HEK293 (cell line): ENCODE data around the gene VPS4A.

Source experiments
- HOXA7 ChIP-seq: sonication (generic); formaldehyde crosslinking; IDR thresholded peaks from 2 replicates; pipeline ENCODE4 v1.8.1; 2022; ENCODE audit warnings: missing genetic modification reagents, borderline replicate concordance
- OSR2 ChIP-seq: fragments of 450-650 bp; formaldehyde crosslinking; IDR thresholded peaks from 2 replicates; pipeline ENCODE4 v1.5.1; 2016; ENCODE audit warnings: missing biosample characterization, missing genetic modification characterization
- TRIM28 ChIP-seq: IDR thresholded peaks from 2 replicates; pipeline ENCODE4 v1.6.1; 2011; ENCODE audit warnings: low read length, control low read depth, borderline replicate concordance
- ZNF132 ChIP-seq: fragments of 450-650 bp; formaldehyde crosslinking; IDR thresholded peaks from 2 replicates; pipeline ENCODE4 v1.5.1; 2017; ENCODE audit warnings: missing biosample characterization, missing genetic modification characterization, borderline replicate concordance
- ZNF140 ChIP-seq: fragments of 450-650 bp; formaldehyde crosslinking; IDR thresholded peaks from 2 replicates; pipeline ENCODE4 v1.5.1; 2016; ENCODE audit warnings: missing biosample characterization, missing genetic modification characterization
- ZNF146 ChIP-seq: fragments of 450-650 bp; formaldehyde crosslinking; IDR thresholded peaks from 2 replicates; pipeline ENCODE4 v1.5.1; 2016; ENCODE audit warnings: missing biosample characterization, missing genetic modification characterization
- ZNF174 ChIP-seq: fragments of 450-650 bp; formaldehyde crosslinking; IDR thresholded peaks from 2 replicates; pipeline ENCODE4 v1.5.0; 2017; ENCODE audit warnings: missing biosample characterization, mild to moderate bottlenecking, missing genetic modification characterization
- ZNF19 ChIP-seq: fragments of 450-650 bp; formaldehyde crosslinking; IDR thresholded peaks from 2 replicates; pipeline ENCODE4; 2016; ENCODE audit warnings: missing biosample characterization, missing genetic modification characterization, low read depth
- ZNF24 ChIP-seq: fragments of 450-650 bp; formaldehyde crosslinking; IDR thresholded peaks from 2 replicates; pipeline ENCODE4 v1.5.1; 2016; ENCODE audit warnings: missing biosample characterization, missing genetic modification characterization
- ZNF341 ChIP-seq: fragments of 450-650 bp; formaldehyde crosslinking; IDR thresholded peaks from 2 replicates; pipeline ENCODE4; 2016; ENCODE audit warnings: low read depth, missing biosample characterization, missing genetic modification characterization
- ZNF394 ChIP-seq: fragments of 450-650 bp; formaldehyde crosslinking; IDR thresholded peaks from 2 replicates; pipeline ENCODE4 v1.5.1; 2016; ENCODE audit warnings: missing biosample characterization, missing genetic modification characterization, mild to moderate bottlenecking, moderate library complexity, borderline replicate concordance
- ZNF433 ChIP-seq: fragments of 450-650 bp; formaldehyde crosslinking; IDR thresholded peaks from 2 replicates; pipeline ENCODE4 v1.5.1; 2016; ENCODE audit warnings: missing biosample characterization, missing genetic modification characterization, low read depth
- ZNF473 ChIP-seq: fragments of 450-650 bp; formaldehyde crosslinking; IDR thresholded peaks from 2 replicates; pipeline ENCODE4 v1.5.1; 2017; ENCODE audit warnings: missing biosample characterization, missing genetic modification characterization
- ZNF514 ChIP-seq: fragments of 450-650 bp; formaldehyde crosslinking; IDR thresholded peaks from 2 replicates; pipeline ENCODE4 v1.5.1; 2016; ENCODE audit warnings: missing biosample characterization, missing genetic modification characterization
- ZNF530 ChIP-seq: fragments of 450-650 bp; formaldehyde crosslinking; IDR thresholded peaks from 2 replicates; pipeline ENCODE4 v1.5.1; 2016; ENCODE audit warnings: low read depth, missing biosample characterization, missing genetic modification characterization
- ZNF544 ChIP-seq: fragments of 450-650 bp; formaldehyde crosslinking; IDR thresholded peaks from 2 replicates; pipeline ENCODE4 v1.5.0; 2017; ENCODE audit warnings: missing biosample characterization, missing genetic modification characterization
- ZNF585B ChIP-seq: fragments of 450-650 bp; formaldehyde crosslinking; IDR thresholded peaks from 2 replicates; pipeline ENCODE4 v1.5.1; 2016; ENCODE audit warnings: missing biosample characterization, missing genetic modification characterization
- ZNF600 ChIP-seq: fragments of 450-650 bp; formaldehyde crosslinking; IDR thresholded peaks from 2 replicates; pipeline ENCODE4 v1.5.1; 2016; ENCODE audit warnings: missing biosample characterization, missing genetic modification characterization
- ZNF654 ChIP-seq: fragments of 450-650 bp; formaldehyde crosslinking; IDR thresholded peaks from 2 replicates; pipeline ENCODE4 v1.5.1; 2016; ENCODE audit warnings: low read depth, missing biosample characterization, missing genetic modification characterization
- ZNF660 ChIP-seq: fragments of 450-650 bp; IDR thresholded peaks from 2 replicates; pipeline ENCODE4 v1.5.1; 2018; ENCODE audit warnings: missing biosample characterization, mild to moderate bottlenecking, missing genetic modification characterization
- ZNF830 ChIP-seq: fragments of 450-650 bp; IDR thresholded peaks from 2 replicates; pipeline ENCODE4 v1.5.0; 2018; ENCODE audit warnings: missing biosample characterization, missing genetic modification characterization, low read depth, mild to moderate bottlenecking, moderate library complexity
- ZNF843 ChIP-seq: fragments of 450-650 bp; formaldehyde crosslinking; IDR thresholded peaks from 2 replicates; pipeline ENCODE4 v1.5.1; 2016; ENCODE audit warnings: missing biosample characterization, missing genetic modification characterization
- TF ChIP-seq, protein P1 (sequence below): fragments of 450-650 bp; formaldehyde crosslinking; IDR thresholded peaks from 2 replicates; pipeline ENCODE4 v1.5.1; 2017; ENCODE audit warnings: missing biosample characterization, missing genetic modification characterization
- TF ChIP-seq, protein P2 (sequence below): fragments of 450-650 bp; formaldehyde crosslinking; IDR thresholded peaks from 2 replicates; pipeline ENCODE4 v1.5.1; 2017; ENCODE audit warnings: missing biosample characterization, missing genetic modification characterization
- TF ChIP-seq, protein P3 (sequence below): fragments of 450-650 bp; formaldehyde crosslinking; IDR thresholded peaks from 2 replicates; pipeline ENCODE4 v1.5.1; 2017; ENCODE audit warnings: missing biosample characterization, mild to moderate bottlenecking, missing genetic modification characterization, moderate library complexity
- TF ChIP-seq, protein P4 (sequence below): fragments of 450-650 bp; formaldehyde crosslinking; IDR thresholded peaks from 2 replicates; pipeline ENCODE4 v1.5.1; 2016; ENCODE audit warnings: missing biosample characterization, missing genetic modification characterization, borderline replicate concordance
- TF ChIP-seq, protein P5 (sequence below): fragments of 450-650 bp; formaldehyde crosslinking; IDR thresholded peaks from 2 replicates; pipeline ENCODE4 v1.5.1; 2016; ENCODE audit warnings: missing biosample characterization, missing genetic modification characterization, low read depth
- TF ChIP-seq, protein P6 (sequence below): sonication (generic); formaldehyde crosslinking; IDR thresholded peaks from 2 replicates; pipeline ENCODE4 v1.8.1; 2022; ENCODE audit warnings: mild to moderate bottlenecking, moderate library complexity, missing genetic modification reagents

The VPS4A gene

DNA sequence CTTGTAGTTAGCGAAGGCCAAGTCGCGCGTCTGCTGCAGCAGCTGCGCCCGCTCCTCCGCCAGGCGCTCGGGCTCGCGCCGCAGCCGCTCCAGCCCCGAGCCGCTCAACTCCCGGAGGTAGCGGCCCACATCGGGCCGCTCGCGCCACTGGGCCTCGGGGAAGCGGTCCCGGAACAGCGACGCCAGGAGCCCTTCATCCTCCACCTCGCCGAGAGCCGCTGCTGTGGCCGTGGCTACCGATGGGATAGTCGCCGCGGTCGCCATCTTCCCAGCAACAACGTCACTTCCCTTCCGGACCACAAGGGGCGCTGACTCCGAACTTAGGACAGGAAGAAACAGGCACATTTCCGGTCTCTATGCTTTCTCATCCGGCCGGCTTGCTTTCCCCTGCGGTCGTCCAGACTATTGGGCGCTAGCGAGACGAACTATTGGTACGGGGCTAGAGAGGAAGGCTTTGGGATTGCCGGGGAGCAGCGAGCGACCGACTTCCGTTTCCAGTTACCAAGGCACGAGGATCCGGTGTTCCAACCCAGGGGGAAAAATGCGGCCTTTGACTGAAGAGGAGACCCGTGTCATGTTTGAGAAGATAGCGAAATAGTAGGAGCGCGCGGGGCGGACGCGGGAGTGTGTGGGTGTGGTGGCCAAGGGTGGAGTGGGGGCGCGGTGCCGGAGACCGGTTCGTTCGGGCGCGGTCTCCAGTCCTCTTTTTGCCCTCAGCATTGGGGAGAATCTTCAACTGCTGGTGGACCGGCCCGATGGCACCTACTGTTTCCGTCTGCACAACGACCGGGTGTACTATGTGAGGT, 28.3 kb downstream of the VPS4A start, which contains the start of the genes COG8 and NIP7 (continued):
- TF ChIP-seq, protein P1, sequence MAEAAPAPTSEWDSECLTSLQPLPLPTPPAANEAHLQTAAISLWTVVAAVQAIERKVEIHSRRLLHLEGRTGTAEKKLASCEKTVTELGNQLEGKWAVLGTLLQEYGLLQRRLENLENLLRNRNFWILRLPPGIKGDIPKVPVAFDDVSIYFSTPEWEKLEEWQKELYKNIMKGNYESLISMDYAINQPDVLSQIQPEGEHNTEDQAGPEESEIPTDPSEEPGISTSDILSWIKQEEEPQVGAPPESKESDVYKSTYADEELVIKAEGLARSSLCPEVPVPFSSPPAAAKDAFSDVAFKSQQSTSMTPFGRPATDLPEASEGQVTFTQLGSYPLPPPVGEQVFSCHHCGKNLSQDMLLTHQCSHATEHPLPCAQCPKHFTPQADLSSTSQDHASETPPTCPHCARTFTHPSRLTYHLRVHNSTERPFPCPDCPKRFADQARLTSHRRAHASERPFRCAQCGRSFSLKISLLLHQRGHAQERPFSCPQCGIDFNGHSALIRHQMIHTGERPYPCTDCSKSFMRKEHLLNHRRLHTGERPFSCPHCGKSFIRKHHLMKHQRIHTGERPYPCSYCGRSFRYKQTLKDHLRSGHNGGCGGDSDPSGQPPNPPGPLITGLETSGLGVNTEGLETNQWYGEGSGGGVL (tag by site-specific recombination), result no peak
- TF ChIP-seq ZNF140 (tag by site-specific recombination) (no peak), TRIM28 (peak; percentile 81), ZNF660 (tag by site-specific recombination) (peak; percentile 82), ZNF514 (no peak), ZNF433 (tag by site-specific recombination) (no peak), ZNF530 (tag by site-specific recombination) (no peak), OSR2 (tag by site-specific recombination) (no peak), ZNF544 (tag by site-specific recombination) (no peak), ZNF341 (tag by site-specific recombination) (0 out of 2 replicates have a peak, but pooled peaks have one; percentile 33), ZNF843 (tag by site-specific recombination) (no peak; the same call in none of the 2 replicates), ZNF146 (tag by site-specific recombination) (no peak), ZNF24 (no peak), ZNF473 (no peak), ZNF174 (tag by site-specific recombination) (no peak), ZNF19 (tag by site-specific recombination) (no peak), ZNF830 (no peak), ZNF585B (tag by site-specific recombination) (no peak), ZNF394 (tag by site-specific recombination) (no peak; the same call in 1 of the 2 replicates), ZNF600 (peak; percentile 68; the same call in 1 of the 2 replicates), HOXA7 (CRISPR knock-in tag) (no peak), ZNF654 (no peak), ZNF132 (tag by site-specific recombination) (no peak)
- TF ChIP-seq, protein P2, sequence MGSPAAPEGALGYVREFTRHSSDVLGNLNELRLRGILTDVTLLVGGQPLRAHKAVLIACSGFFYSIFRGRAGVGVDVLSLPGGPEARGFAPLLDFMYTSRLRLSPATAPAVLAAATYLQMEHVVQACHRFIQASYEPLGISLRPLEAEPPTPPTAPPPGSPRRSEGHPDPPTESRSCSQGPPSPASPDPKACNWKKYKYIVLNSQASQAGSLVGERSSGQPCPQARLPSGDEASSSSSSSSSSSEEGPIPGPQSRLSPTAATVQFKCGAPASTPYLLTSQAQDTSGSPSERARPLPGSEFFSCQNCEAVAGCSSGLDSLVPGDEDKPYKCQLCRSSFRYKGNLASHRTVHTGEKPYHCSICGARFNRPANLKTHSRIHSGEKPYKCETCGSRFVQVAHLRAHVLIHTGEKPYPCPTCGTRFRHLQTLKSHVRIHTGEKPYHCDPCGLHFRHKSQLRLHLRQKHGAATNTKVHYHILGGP (tag by site-specific recombination), result no peak
- TF ChIP-seq, protein P3, sequence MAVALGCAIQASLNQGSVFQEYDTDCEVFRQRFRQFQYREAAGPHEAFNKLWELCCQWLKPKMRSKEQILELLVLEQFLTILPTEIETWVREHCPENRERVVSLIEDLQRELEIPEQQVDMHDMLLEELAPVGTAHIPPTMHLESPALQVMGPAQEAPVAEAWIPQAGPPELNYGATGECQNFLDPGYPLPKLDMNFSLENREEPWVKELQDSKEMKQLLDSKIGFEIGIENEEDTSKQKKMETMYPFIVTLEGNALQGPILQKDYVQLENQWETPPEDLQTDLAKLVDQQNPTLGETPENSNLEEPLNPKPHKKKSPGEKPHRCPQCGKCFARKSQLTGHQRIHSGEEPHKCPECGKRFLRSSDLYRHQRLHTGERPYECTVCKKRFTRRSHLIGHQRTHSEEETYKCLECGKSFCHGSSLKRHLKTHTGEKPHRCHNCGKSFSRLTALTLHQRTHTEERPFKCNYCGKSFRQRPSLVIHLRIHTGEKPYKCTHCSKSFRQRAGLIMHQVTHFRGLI (tag by site-specific recombination), result no peak
- TF ChIP-seq, protein P4, sequence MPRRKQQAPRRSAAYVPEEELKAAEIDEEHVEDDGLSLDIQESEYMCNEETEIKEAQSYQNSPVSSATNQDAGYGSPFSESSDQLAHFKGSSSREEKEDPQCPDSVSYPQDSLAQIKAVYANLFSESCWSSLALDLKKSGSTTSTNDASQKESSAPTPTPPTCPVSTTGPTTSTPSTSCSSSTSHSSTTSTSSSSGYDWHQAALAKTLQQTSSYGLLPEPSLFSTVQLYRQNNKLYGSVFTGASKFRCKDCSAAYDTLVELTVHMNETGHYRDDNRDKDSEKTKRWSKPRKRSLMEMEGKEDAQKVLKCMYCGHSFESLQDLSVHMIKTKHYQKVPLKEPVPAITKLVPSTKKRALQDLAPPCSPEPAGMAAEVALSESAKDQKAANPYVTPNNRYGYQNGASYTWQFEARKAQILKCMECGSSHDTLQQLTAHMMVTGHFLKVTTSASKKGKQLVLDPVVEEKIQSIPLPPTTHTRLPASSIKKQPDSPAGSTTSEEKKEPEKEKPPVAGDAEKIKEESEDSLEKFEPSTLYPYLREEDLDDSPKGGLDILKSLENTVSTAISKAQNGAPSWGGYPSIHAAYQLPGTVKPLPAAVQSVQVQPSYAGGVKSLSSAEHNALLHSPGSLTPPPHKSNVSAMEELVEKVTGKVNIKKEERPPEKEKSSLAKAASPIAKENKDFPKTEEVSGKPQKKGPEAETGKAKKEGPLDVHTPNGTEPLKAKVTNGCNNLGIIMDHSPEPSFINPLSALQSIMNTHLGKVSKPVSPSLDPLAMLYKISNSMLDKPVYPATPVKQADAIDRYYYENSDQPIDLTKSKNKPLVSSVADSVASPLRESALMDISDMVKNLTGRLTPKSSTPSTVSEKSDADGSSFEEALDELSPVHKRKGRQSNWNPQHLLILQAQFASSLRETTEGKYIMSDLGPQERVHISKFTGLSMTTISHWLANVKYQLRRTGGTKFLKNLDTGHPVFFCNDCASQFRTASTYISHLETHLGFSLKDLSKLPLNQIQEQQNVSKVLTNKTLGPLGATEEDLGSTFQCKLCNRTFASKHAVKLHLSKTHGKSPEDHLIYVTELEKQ (tag by site-specific recombination), result no peak
- TF ChIP-seq, protein P5, sequence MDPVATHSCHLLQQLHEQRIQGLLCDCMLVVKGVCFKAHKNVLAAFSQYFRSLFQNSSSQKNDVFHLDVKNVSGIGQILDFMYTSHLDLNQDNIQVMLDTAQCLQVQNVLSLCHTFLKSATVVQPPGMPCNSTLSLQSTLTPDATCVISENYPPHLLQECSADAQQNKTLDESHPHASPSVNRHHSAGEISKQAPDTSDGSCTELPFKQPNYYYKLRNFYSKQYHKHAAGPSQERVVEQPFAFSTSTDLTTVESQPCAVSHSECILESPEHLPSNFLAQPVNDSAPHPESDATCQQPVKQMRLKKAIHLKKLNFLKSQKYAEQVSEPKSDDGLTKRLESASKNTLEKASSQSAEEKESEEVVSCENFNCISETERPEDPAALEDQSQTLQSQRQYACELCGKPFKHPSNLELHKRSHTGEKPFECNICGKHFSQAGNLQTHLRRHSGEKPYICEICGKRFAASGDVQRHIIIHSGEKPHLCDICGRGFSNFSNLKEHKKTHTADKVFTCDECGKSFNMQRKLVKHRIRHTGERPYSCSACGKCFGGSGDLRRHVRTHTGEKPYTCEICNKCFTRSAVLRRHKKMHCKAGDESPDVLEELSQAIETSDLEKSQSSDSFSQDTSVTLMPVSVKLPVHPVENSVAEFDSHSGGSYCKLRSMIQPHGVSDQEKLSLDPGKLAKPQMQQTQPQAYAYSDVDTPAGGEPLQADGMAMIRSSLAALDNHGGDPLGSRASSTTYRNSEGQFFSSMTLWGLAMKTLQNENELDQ (tag by site-specific recombination), result no peak
- TF ChIP-seq, protein P6, sequence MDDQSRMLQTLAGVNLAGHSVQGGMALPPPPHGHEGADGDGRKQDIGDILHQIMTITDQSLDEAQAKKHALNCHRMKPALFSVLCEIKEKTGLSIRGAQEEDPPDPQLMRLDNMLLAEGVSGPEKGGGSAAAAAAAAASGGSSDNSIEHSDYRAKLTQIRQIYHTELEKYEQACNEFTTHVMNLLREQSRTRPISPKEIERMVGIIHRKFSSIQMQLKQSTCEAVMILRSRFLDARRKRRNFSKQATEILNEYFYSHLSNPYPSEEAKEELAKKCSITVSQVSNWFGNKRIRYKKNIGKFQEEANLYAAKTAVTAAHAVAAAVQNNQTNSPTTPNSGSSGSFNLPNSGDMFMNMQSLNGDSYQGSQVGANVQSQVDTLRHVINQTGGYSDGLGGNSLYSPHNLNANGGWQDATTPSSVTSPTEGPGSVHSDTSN (CRISPR knock-in tag), result no peak
